Fibroblast of lung (primary cell): ENCODE measurements around the gene DIAPH3.

Source experiments
- EZH2 ChIP-seq: IDR thresholded peaks from 2 replicates; pipeline ENCODE4 v1.5.1; 2012; ENCODE audit warnings: low read length, control low read depth, mild to moderate bottlenecking; ENCODE audit errors: missing control alignments
- TF ChIP-seq, protein P1 (sequence below), 2 donors: IDR thresholded peaks in 1 of 2; conservative IDR thresholded peaks in 1 of 2; 1 replicate in 1 of 2; 2 replicates in 1 of 2; pipeline ENCODE4 v1.5.1; 2011 to 2012; ENCODE audit warnings: low read length in 2 of 2, control low read depth in 1 of 2, inconsistent platforms in 1 of 2, low read depth in 1 of 2, mild to moderate bottlenecking in 1 of 2

DNA sequence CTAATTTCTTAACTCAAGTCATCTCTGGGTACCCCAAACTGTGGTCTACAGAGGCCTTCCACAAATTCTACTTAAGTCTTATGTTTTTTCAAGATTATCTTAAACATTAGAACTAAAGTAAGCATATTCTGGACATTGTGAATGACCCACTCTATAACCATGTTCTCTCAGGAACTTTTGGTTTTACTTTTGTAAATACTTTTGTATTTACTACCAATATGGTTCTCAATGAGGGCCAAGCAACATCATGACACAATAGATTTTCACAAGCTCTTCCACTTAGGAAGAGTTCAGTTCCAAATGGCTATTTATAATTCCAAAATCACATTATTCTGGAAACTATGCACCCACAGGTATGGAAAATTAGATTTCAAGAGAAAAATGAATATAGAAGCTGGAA lies 10.8 kb downstream of the DIAPH3 start:
- TF ChIP-seq, protein P1, sequence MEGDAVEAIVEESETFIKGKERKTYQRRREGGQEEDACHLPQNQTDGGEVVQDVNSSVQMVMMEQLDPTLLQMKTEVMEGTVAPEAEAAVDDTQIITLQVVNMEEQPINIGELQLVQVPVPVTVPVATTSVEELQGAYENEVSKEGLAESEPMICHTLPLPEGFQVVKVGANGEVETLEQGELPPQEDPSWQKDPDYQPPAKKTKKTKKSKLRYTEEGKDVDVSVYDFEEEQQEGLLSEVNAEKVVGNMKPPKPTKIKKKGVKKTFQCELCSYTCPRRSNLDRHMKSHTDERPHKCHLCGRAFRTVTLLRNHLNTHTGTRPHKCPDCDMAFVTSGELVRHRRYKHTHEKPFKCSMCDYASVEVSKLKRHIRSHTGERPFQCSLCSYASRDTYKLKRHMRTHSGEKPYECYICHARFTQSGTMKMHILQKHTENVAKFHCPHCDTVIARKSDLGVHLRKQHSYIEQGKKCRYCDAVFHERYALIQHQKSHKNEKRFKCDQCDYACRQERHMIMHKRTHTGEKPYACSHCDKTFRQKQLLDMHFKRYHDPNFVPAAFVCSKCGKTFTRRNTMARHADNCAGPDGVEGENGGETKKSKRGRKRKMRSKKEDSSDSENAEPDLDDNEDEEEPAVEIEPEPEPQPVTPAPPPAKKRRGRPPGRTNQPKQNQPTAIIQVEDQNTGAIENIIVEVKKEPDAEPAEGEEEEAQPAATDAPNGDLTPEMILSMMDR (conservative IDR thresholded peaks at IDR 0.05 in 1 of 2, IDR thresholded peaks at IDR 0.05 in 1 of 2; ENCODE audit: low read depth in 1 of 2, low read length in 2 of 2) = no peak
- TF ChIP-seq EZH2 = no peak
